ENCODE data around the gene ANKRD1.

GRCh38 chr10:90967865-90968264 lies 47.0 kb upstream of the ANKRD1 start:
- TF ChIP-seq POLR2A (IDR thresholded peaks at IDR 0.05), result no peak
- no peak for TF ChIP-seq CTCF (IDR thresholded peaks at IDR 0.05 in 4 of 5, conservative IDR thresholded peaks at IDR 0.05 in 1 of 5)
